Activated T-cell treated with anti-CD3 and anti-CD28 coated beads, Interleukin-2, amount 50 U/mL, for 72 hours (primary cell): ENCODE measurements around the gene FANCC. TPM values are rescaled to one million over a fixed set of nuclear protein-coding genes. Genes with fewer than 3 reads are reported as not detected.
A peak's percentile ranks its signal among the peaks of the same experiment; 100 is the strongest.

Source experiments
- ATAC-seq, 2 donors: fragments of 150-1000 bp; cut with Tn5 transposase; replicated peaks in 1 of 2; 2 replicates each; pipeline ENCODE4 v1.10.0; 2021; ENCODE audit warnings: moderate library complexity in 2 of 2, mild to moderate bottlenecking in 1 of 2
- DNase-seq, 2 donors: peaks; one replicate each; pipeline ENCODE4 v3.0.0; 2021 to 2022; ENCODE audit warnings: mixed read lengths in 1 of 2
- H3K27ac Mint-ChIP-seq: one replicate; pipeline ENCODE4 v1.8.0; 2022; ENCODE audit warnings: mild to moderate bottlenecking, moderate library complexity, mixed read lengths
- H3K27me3 Mint-ChIP-seq: one replicate; pipeline ENCODE4 v1.8.0; 2022; ENCODE audit warnings: low read depth, mixed read lengths
- H3K36me3 Mint-ChIP-seq, 2 donors: one replicate each; pipeline ENCODE4 v1.8.0; 2022; ENCODE audit warnings: mixed read lengths in 2 of 2, mild to moderate bottlenecking in 1 of 2; ENCODE audit not compliant: insufficient read depth in 2 of 2
- H3K4me1 Mint-ChIP-seq: one replicate; pipeline ENCODE4 v1.8.0; 2022; ENCODE audit warnings: low read depth, mixed read lengths
- H3K4me3 Mint-ChIP-seq, 2 donors: one replicate each; pipeline ENCODE4 v1.8.0; 2022; ENCODE audit warnings: mild to moderate bottlenecking in 2 of 2, mixed read lengths in 2 of 2, moderate library complexity in 2 of 2
- H3K9me3 Mint-ChIP-seq, 2 donors: one replicate each; pipeline ENCODE4 v1.8.0; 2022; ENCODE audit warnings: mixed read lengths in 2 of 2
- total RNA-seq, 2 donors: library from RNA; stranded (reverse); gene quantifications; one replicate each; pipeline ENCODE4 v1.2.3, GENCODE V29; 2022

The FANCC gene, protein sequence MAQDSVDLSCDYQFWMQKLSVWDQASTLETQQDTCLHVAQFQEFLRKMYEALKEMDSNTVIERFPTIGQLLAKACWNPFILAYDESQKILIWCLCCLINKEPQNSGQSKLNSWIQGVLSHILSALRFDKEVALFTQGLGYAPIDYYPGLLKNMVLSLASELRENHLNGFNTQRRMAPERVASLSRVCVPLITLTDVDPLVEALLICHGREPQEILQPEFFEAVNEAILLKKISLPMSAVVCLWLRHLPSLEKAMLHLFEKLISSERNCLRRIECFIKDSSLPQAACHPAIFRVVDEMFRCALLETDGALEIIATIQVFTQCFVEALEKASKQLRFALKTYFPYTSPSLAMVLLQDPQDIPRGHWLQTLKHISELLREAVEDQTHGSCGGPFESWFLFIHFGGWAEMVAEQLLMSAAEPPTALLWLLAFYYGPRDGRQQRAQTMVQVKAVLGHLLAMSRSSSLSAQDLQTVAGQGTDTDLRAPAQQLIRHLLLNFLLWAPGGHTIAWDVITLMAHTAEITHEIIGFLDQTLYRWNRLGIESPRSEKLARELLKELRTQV
- total RNA-seq, result 10 to 100 TPM; 13.6 to 15.6 TPM

DNA sequence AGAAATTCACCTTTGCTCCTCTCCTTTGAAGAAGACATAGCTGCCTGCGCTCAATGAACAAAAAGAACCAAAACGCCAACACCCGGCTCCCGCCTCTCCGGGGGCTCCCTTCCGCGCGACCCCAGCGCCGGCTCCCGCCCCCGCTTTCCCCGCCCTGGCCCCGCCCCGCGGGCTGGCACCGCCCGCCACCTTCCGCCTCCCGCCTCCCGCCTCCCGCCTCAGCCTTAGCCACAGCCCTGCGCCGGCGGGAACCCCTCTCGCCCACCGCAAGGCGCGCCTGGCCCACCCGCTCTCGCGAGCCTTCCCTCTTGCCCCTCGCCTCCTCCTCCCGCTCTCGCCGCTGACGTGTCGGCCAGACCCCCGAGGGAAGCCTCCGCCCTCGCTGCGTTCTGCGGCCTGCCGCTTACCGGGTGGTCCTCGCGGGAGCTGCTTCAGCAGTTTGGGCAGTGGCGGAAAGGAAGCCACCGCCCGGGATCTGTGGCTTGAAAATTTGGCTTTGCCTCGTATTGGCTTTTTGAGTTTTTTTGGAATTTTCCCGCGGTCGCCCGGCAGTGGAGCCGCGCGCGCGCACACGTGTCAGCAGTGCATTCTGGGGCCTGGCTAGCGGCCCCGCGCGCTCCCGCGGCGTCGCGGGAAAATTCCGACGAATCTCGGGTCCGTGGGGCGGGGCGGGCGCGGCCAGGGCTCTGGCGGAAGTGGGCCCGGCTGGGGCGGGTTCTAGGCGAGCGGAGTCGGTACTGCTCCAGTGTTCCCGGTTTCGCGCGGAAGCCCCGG, at the start of gene FANCC:
Gene FANCC, minus strand, starts transcription at position 591 of the 774 bp plus-strand sequence. CDS start 68,418 bp downstream, outside the sequence.
- peak within 1 kb of the TSS; percentile 96 for H3K27ac Mint-ChIP-seq
- H3K27me3 Mint-ChIP-seq, result peaks cover 20% of the 10 kb centered on the region
- H3K4me3 Mint-ChIP-seq, result peak within 1 kb of the TSS; percentile 85 to 95
- peak; percentile 89 to 90 for ATAC-seq
- peak; percentile 88 to 91 for DNase-seq
- H3K9me3 Mint-ChIP-seq, result no peaks in the 10 kb centered on the region
- peaks cover 0 to 2% of the 10 kb centered on the region in 2 donors for H3K36me3 Mint-ChIP-seq
- peaks cover 44% of the 10 kb centered on the region for H3K4me1 Mint-ChIP-seq

DNA sequence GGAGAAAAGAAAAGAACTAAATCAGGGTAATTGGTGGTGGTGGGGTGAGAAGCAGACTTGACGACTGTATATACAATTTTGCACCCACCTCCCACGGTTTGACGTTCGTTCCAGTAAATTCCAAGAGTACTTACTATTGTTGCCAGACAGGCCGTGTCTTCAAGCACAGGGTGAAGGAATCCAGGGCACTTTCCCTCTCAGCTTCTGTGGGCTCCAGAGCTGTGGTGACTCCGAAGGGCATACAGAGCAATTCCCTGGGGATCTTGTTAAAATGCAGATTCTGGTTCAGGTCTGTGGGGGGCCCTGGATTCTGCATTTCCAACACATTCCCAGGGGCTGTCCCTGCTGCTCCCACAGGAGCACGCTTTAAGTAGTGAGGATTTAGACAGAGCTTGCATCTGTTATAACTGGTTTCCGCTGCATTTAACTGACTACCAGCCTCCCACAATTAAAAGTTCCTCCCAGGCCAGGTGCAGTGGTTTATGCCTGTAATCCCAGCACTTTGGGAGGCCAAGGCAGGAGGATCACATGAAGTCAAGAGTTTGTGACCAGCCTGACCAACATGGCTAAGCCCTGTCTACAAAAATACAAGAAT, 49.3 kb upstream of the FANCC start:
- no peak overlapping the region for H3K27ac Mint-ChIP-seq
- no peaks in the 10 kb centered on the region for H3K4me1 Mint-ChIP-seq
- ATAC-seq, result no peak
- peaks cover 50% of the 10 kb centered on the region for H3K27me3 Mint-ChIP-seq
- no peak for DNase-seq
- no peak overlapping the region for H3K4me3 Mint-ChIP-seq
- no peaks in the 10 kb centered on the region for H3K9me3 Mint-ChIP-seq
- no peaks in the 10 kb centered on the region for H3K36me3 Mint-ChIP-seq

DNA sequence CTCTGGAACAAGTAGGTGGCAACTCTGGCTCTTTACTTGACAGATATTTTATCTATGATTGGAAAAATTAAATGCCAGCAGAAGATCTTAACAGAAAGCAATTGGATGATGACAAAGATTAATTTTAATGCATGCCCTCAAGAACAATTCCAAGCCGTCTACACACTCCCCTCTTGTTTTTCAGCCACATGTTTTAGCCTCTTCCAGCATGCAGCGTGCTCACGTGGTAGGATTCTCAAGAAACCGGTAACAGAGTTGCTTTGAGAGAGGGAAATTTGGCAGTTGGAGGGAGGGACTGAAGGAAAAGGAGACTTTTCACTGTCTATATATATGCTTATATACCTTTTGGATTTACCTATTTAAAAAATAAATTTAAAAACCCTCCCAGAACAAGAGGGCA, 48.3 kb upstream of the FANCC start:
- Mint-ChIP-seq H3K4me3 (no peak overlapping the region), H3K36me3 (no peaks in the 10 kb centered on the region), H3K27ac (no peak overlapping the region), H3K27me3 (peaks cover 49% of the 10 kb centered on the region), H3K9me3 (no peaks in the 10 kb centered on the region), H3K4me1 (no peaks in the 10 kb centered on the region)
- no peak for ATAC-seq
- DNase-seq, result no peak

DNA sequence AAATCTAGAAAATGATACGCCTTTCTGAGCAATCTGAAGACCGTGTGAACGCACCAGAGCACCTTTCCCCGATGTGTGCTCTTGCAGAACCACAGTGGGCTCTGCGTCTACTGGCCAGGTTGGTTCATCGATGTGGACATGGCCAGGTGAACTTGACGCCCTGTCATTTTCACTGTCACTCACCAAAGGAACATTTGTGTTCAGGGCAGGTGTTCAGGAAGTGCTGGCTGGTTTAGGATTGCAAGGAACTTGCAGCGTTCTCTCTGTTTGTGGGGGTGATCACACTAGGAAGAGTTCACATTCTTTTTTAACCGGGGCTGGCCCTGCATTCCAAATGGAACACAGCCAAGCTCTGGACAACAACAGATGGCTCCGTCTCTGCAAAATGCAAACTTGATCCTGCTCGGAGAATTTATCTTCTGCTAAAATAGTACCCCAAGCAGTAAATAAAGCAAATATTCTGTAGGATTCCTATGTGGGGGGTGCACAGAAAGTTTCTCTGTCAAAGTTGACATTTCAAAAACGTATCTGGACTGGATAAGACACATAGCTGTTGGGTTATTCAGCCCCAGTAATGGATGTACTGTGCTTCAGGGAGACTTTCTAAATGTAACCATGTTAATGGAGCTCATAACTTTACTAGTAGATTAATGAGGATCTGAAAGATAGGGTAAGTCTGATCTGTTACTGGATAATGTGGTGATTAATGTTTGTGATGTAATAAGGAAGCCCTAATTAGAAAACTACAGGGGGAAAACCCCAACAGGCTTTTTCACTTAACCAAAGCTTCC, 45.7 kb upstream of the FANCC start:
- no peak overlapping the region for H3K4me3 Mint-ChIP-seq
- ATAC-seq (no peak), DNase-seq (no peak)
- no peaks in the 10 kb centered on the region for H3K9me3 Mint-ChIP-seq
- no peaks in the 10 kb centered on the region for H3K4me1 Mint-ChIP-seq
- H3K27me3 Mint-ChIP-seq, result peaks cover 35% of the 10 kb centered on the region
- no peaks in the 10 kb centered on the region for H3K36me3 Mint-ChIP-seq
- no peak overlapping the region for H3K27ac Mint-ChIP-seq

DNA sequence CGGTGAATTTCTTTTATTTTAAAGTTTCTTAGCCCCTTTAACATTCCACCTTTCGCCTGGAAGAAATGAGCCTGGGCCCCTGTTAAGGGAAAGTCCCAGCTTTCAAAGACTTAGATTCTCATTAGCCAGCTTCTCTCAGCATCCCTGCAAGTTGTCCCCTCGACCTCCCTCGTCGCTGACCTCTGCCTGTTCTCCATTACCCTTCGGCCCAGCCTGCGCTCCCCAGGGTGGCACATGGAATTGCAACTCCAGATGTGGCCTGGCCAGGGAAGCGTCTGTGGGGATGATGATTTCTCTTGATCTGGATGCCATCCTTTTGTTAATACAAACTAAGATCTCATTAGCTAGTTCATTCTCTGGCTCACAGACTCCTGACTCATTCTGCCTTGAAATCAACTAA, 43.4 kb upstream of the FANCC start:
- Mint-ChIP-seq H3K27ac (no peak overlapping the region), H3K4me1 (no peaks in the 10 kb centered on the region), H3K27me3 (peaks cover 43% of the 10 kb centered on the region), H3K9me3 (no peaks in the 10 kb centered on the region), H3K4me3 (no peak overlapping the region), H3K36me3 (no peaks in the 10 kb centered on the region)
- ATAC-seq (no peak), DNase-seq (no peak)

DNA sequence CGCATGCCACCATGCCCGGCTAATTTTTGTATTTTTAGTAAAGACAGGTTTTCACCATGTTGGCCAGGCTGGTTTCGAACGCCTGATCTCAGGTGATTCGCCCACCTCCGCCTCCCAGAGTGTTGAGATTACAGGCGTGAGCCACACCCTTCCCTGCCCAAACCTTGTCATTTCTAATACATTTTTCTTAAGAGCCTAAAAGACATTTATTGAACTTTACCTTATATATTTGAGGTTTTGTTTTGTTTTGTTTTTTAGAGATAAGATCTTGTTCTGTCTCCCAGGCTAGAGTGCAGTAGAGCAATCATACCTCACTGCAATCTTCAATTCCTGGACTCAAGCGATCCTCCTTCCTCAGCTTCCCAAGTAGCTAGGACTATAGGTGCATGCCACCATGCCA, 39.8 kb upstream of the FANCC start:
- Mint-ChIP-seq H3K27me3 (peaks cover 31% of the 10 kb centered on the region), H3K9me3 (no peaks in the 10 kb centered on the region), H3K36me3 (no peaks in the 10 kb centered on the region), H3K4me3 (no peak overlapping the region), H3K4me1 (no peaks in the 10 kb centered on the region), H3K27ac (no peak overlapping the region)
- ATAC-seq, result no peak
- DNase-seq, result no peak

DNA sequence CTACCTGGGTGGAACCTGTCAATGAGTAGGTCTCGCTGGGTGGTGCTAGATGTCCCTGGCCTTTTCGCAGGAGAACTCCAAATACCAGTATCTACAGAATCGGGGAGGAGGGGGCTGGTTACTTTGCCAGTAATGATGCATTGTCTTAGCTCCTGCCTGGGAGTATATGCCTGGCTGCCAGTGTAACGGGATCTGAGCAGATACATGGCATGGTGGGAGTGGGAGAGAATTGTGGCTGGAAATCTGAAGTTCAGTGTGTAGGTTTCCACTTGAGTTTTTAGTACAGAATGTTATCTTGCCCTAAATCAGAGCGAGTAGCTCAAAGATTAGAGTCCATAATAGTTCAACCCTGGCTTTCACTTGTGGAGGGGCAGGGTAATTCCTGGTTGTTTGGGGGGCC, 38.0 kb upstream of the FANCC start:
- H3K36me3 Mint-ChIP-seq, result no peaks in the 10 kb centered on the region
- H3K4me3 Mint-ChIP-seq, result no peak overlapping the region
- DNase-seq (no peak), ATAC-seq (no peak)
- no peak overlapping the region for H3K27ac Mint-ChIP-seq
- peaks cover 40% of the 10 kb centered on the region for H3K27me3 Mint-ChIP-seq
- H3K4me1 Mint-ChIP-seq, result no peaks in the 10 kb centered on the region
- H3K9me3 Mint-ChIP-seq, result no peaks in the 10 kb centered on the region

DNA sequence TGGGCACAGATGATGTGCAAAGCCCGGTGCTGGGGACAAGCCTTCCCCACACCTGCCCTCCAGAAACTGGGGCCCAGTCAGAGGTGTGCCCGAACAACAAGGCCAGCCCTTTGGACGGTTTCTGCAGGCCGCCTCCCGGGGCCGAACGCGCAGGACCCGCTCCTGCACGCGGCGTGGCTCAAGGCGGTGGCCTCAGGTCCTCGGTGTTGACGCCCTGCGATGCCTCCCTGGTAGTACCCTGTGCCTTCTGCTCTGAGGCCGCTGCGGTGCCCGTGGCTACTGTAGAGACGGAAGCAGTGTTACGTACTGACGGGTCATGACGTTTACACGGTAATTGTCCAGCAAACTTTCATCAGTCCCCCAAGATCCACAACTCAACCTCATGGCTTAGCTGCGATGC, 33.5 kb upstream of the FANCC start:
- Mint-ChIP-seq H3K9me3 (no peaks in the 10 kb centered on the region), H3K4me1 (peaks cover 4% of the 10 kb centered on the region), H3K36me3 (no peaks in the 10 kb centered on the region), H3K4me3 (no peak overlapping the region), H3K27me3 (peaks cover 61% of the 10 kb centered on the region), H3K27ac (no peak overlapping the region)
- no peak for ATAC-seq
- DNase-seq, result no peak

DNA sequence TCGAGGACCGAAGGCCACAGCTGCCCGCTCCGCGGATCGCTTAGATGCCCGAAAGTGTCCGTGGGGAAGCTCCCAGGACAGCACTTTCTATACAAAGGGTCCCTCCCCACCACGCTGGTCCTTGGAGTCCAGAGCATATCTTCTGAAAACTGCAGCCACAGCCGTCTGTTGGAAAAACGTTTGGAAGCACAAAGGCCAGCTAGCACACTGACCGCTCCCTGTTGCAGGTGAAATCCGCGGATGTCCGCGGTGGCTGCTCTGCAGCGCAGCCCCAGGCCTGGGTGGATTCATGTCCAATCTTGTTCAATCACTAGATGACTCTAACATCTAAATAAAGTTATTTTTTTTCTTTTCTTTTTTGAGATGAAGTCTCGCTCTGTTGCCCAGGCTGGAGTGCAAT, 32.8 kb upstream of the FANCC start:
- H3K27me3 Mint-ChIP-seq, result peaks cover 54% of the 10 kb centered on the region
- no peak overlapping the region for H3K27ac Mint-ChIP-seq
- H3K36me3 Mint-ChIP-seq, result no peaks in the 10 kb centered on the region
- ATAC-seq (no peak), DNase-seq (no peak)
- no peaks in the 10 kb centered on the region for H3K9me3 Mint-ChIP-seq
- peak overlapping the region in 1 of 2 donors; percentile 73 for H3K4me3 Mint-ChIP-seq
- peaks cover 4% of the 10 kb centered on the region for H3K4me1 Mint-ChIP-seq

DNA sequence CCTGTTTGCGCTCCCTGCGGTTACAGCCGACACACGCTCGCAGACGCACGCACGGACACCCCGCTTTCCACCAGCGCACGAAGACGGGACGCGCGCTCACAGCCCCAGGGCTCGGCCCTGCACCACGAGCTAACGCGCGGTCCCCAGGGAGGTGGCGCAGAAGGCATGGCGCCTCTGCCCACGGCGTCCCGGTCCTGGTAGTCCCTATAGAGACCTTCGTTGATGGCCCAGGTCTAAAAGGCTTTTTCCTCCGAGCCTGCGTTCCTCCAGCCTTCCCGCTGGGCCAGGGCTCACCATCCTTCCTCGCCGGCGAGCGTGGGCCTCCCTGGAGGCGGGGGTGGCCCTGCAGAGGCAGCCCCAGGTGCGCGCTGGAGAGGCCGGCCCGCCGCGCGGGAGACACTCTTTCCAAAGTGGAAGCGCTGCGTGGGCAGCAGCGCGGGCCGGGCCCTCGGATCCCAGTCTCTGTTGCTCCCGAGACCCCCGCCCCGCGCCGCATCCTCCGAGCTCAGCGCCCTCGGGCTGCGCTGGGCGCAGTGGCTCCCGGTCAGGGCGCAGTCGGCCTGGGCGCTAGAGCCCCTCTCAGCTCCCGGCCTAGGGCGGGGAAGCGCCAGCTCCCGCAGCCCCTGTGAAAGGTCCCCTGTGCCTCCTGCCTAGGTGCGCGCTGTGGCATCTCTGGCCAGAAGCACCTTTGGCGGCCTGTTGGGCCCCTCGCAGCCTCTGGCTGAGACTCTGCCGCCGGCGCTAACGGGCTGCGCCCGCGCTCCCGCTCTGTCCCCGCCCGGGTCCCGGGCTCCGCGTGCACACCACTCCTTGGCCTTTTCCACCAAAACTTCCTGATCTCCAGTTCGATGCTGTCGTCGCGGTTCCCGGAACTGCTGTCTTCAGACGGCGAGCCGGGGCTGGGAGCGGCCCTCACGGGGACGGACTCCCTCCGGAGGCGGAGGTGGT, 31.9 kb upstream of the FANCC start:
- DNase-seq, result peak; percentile 2 to 7
- ATAC-seq, result peak; percentile 35 to 37

DNA sequence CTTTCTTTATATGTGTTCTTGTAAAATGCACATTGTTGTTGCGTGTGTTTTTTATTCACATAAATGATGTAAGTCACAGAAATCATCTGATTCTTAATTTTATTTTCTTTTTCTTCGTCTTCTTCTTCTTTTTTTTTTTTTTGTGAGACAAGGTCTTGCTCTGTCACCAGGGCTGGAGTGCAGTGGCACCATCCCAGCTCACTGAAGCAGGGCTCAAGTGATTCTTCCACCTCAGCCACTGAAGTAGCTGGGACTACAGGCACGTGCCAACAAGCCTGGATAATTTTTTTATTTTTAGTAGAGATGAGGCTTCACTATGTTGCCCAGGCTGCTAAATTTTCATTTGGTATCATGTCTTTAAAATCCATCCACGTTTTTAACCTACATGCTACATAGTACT, 28.5 kb upstream of the FANCC start:
- H3K4me1 Mint-ChIP-seq, result peaks cover 16% of the 10 kb centered on the region
- no peaks in the 10 kb centered on the region for H3K36me3 Mint-ChIP-seq
- peaks cover 47% of the 10 kb centered on the region for H3K27me3 Mint-ChIP-seq
- H3K4me3 Mint-ChIP-seq, result no peak overlapping the region
- DNase-seq, result no peak
- H3K27ac Mint-ChIP-seq, result no peak overlapping the region
- H3K9me3 Mint-ChIP-seq, result no peaks in the 10 kb centered on the region
- no peak for ATAC-seq

More for the DNA sequence above, 31.9 kb upstream of the FANCC start:
- Mint-ChIP-seq H3K9me3 (no peaks in the 10 kb centered on the region), H3K36me3 (no peaks in the 10 kb centered on the region), H3K4me3 (peak overlapping the region; percentile 70 to 73), H3K27ac (no peak overlapping the region), H3K27me3 (peaks cover 50% of the 10 kb centered on the region), H3K4me1 (peaks cover 4% of the 10 kb centered on the region)
